Posterior vena cava (tissue), 2 donors: ENCODE data around the gene SPNS2. TPM values are rescaled to one million over a fixed set of nuclear protein-coding genes. Genes with fewer than 3 reads are reported as not detected.

Experiments
- DNase-seq: peaks from one replicate; pipeline ENCODE4 v3.0.0-alpha.2; 2020; ENCODE audit warnings: low spot score
- intact Hi-C, 2 donors: fragments of 100-400 bp; cut with DNase I; formaldehyde crosslinking; loops; one replicate each; pipeline versions ENCODE4 v1.14.1 to v1.14.2; 2022 to 2023
- total RNA-seq, 2 donors: library from RNA; stranded (reverse); fragmentation: NEBNext Ultra II Directional; extraction: Animal tissue kit (Norgen Biotek cat#: 25700); gene quantifications; one replicate each; pipeline ENCODE4 v1.2.1, GENCODE V29; 2021
- donor health status: DM: yes; HTN: yes; CAD: no.
- donor health status: DM: yes; HTN: yes; CAD: no.

Gene SPNS2
- total RNA-seq, 2 donors from 2014 or later, result 16.2 to 20.9 TPM

GRCh38 chr17:4499431-4500190 is 930 bp downstream of the SPNS2 start:
- intact Hi-C loops, result loop anchor here (2.0 to 10.0 kb wide), 2 partner anchors 67 to 75 kb away; partner anchors contain the start of gene SPNS3 (in 1 of the 2)
- no peak for DNase-seq

GRCh38 chr17:4500191-4500571 is 1.5 kb downstream of the SPNS2 start:
- intact Hi-C loops, result loop anchor here in 1 of 2 donors (2.0 kb wide), 1 partner anchor 67 kb away; the partner anchor contains the start of gene SPNS3
- no peak for DNase-seq

GRCh38 chr17:4501295-4501949 is 2.7 kb downstream of the SPNS2 start:
- DNase-seq, result no peak
- intact Hi-C loops, result loop anchor here in 1 of 2 donors (2.0 kb wide), 1 partner anchor 69 kb away; the partner anchor contains the start of gene SPNS3

- no peak for DNase-seq
- intact Hi-C loops, result no loop called here
Measured at GRCh38 chr17:4502466-4503154, 3.9 kb downstream of the SPNS2 start.

- no peak for DNase-seq
- intact Hi-C loops, result no loop called here
Measured at GRCh38 chr17:4503283-4504025, 4.8 kb downstream of the SPNS2 start.

- intact Hi-C loops, result no loop called here
- DNase-seq, result no peak
Measured at GRCh38 chr17:4504188-4504587, 5.5 kb downstream of the SPNS2 start.

GRCh38 chr17:4505187-4505586 is 6.5 kb downstream of the SPNS2 start:
- intact Hi-C loops, result no loop called here
- DNase-seq, result no peak

GRCh38 chr17:4506175-4506813 is 7.6 kb downstream of the SPNS2 start:
- intact Hi-C loops, result no loop called here

GRCh38 chr17:4506892-4507291 is 8.2 kb downstream of the SPNS2 start:
- intact Hi-C loops, result no loop called here
- DNase-seq, result no peak

More at GRCh38 chr17:4506175-4506813, 7.6 kb downstream of the SPNS2 start:
- DNase-seq, result no peak

- DNase-seq, result no peak
- intact Hi-C loops, result no loop called here
Measured at GRCh38 chr17:4507361-4508111, 8.9 kb downstream of the SPNS2 start.

GRCh38 chr17:4508207-4508606 is 9.5 kb downstream of the SPNS2 start:
- intact Hi-C loops, result no loop called here
- no peak for DNase-seq

GRCh38 chr17:4509401-4509800 is 10.7 kb downstream of the SPNS2 start:
- intact Hi-C loops, result no loop called here
- DNase-seq, result no peak

GRCh38 chr17:4509923-4510617 is 11.4 kb downstream of the SPNS2 start:
- DNase-seq, result peak; percentile 92
- intact Hi-C loops, result no loop called here

GRCh38 chr17:4510618-4510941 is 11.9 kb downstream of the SPNS2 start:
- no peak for DNase-seq

GRCh38 chr17:4511199-4511932 is 12.7 kb downstream of the SPNS2 start:
- no peak for DNase-seq
- intact Hi-C loops, result no loop called here

More at GRCh38 chr17:4510618-4510941, 11.9 kb downstream of the SPNS2 start:
- intact Hi-C loops, result no loop called here

GRCh38 chr17:4512156-4513112 is 13.8 kb downstream of the SPNS2 start:
- DNase-seq, result no peak
- intact Hi-C loops, result loop anchor here in 1 of 2 donors (1.0 kb wide), 1 partner anchor 14 kb away; no protein-coding TSS in a partner anchor
